ENCODE data around the gene NNT.

The NNT gene

DNA sequence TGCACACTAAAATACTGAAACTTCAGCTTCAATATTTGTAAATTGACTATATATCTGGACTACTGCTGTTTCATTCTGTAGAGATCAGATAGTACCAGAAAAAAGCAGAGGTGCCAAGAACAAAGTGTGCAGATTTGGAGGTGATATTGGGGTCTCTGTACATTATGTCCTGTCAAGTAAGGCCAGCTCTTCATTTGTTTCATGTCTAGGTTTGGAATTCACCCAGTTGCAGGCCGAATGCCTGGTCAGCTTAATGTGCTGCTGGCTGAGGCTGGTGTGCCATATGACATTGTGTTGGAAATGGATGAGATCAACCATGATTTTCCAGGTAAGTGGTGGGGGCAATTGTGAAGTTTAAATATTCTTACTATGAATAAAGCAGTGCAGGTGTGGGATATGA lies 96.9 kb downstream of the NNT start:
- Histone ChIP-seq H3K36me3 (ENCODE audit: insufficient read depth, low read length) (peaks cover 61% of the 10 kb centered on the region), H3K9me3 (ENCODE audit: insufficient read depth, low read length, severe bottlenecking) (peaks cover 17% of the 10 kb centered on the region), H3K79me2 (ENCODE audit: insufficient read depth, low read length) (no peaks in the 10 kb centered on the region; the same call in 1 of the 2 replicates), H2AFZ (ENCODE audit: low read depth, low read length) (no peak overlapping the region), H3K4me3 (ENCODE audit: low read depth in 1 of 2, low read length in 2 of 2) (no peak overlapping the region), H3K4me1 (ENCODE audit: insufficient read depth, low read length) (no peaks in the 10 kb centered on the region), H3K4me2 (ENCODE audit: insufficient read depth, low read length) (no peak overlapping the region), H4K20me1 (ENCODE audit: insufficient read depth, low read length) (no peaks in the 10 kb centered on the region), H3K27ac (ENCODE audit: low read length) (no peak overlapping the region), H3K9ac (ENCODE audit: low read depth, low read length) (no peak overlapping the region), H3K27me3 (ENCODE audit: insufficient read depth, low read length, poor library complexity) (no peaks in the 10 kb centered on the region)
- TF ChIP-seq EZH2 (IDR thresholded peaks at IDR 0.05; ENCODE audit: borderline replicate concordance, low read depth, low read length, severe bottlenecking): no peak
- TF ChIP-seq CTCF (IDR thresholded peaks at IDR 0.05; ENCODE audit: borderline replicate concordance, extremely low read depth, low read length, poor library complexity, severe bottlenecking): no peak
- DNase-seq: no peak
- no peak for ATAC-seq (ENCODE audit: insufficient read depth, low read depth)

DNA sequence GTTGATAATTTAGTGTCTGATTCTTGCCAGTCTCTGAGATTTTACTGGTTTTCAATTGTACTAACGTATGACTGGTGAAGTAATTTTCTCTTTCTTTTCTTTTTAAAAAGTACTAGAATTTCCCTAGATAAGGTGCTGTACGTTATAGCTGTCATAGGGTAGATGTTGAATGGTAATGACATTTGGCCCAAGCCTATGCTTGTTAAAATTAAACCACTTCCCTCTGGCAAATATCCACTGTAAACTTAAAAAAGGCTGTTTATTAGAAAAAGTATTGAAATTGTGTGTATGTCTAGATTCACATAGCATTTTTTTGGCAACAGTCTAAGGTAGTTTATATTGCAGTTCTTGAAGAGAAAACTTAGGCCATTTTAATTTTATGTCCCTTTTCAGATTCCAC lies 97.6 kb downstream of the NNT start:
- H3K79me2 ChIP-seq (ENCODE audit: insufficient read depth, low read length): no peaks in the 10 kb centered on the region; the same call in 1 of the 2 replicates
- H3K9me3 ChIP-seq (ENCODE audit: insufficient read depth, low read length, severe bottlenecking): peaks cover 11% of the 10 kb centered on the region
- TF ChIP-seq EZH2 (IDR thresholded peaks at IDR 0.05; ENCODE audit: borderline replicate concordance, low read depth, low read length, severe bottlenecking): no peak
- no peak for TF ChIP-seq CTCF (IDR thresholded peaks at IDR 0.05; ENCODE audit: borderline replicate concordance, extremely low read depth, low read length, poor library complexity, severe bottlenecking)
- no peaks in the 10 kb centered on the region for H3K27me3 ChIP-seq (ENCODE audit: insufficient read depth, low read length, poor library complexity)
- H3K4me3 ChIP-seq (ENCODE audit: low read depth in 1 of 2, low read length in 2 of 2): no peak overlapping the region
- H3K4me1 ChIP-seq (ENCODE audit: insufficient read depth, low read length): no peaks in the 10 kb centered on the region
- no peak overlapping the region for H3K9ac ChIP-seq (ENCODE audit: low read depth, low read length)
- peaks cover 61% of the 10 kb centered on the region for H3K36me3 ChIP-seq (ENCODE audit: insufficient read depth, low read length)
- H2AFZ ChIP-seq (ENCODE audit: low read depth, low read length): no peak overlapping the region
- no peak overlapping the region for H3K27ac ChIP-seq (ENCODE audit: low read length)
- H4K20me1 ChIP-seq (ENCODE audit: insufficient read depth, low read length): no peaks in the 10 kb centered on the region
- no peak for DNase-seq
- no peak overlapping the region for H3K4me2 ChIP-seq (ENCODE audit: insufficient read depth, low read length)
- ATAC-seq (ENCODE audit: insufficient read depth, low read depth): no peak

GRCh38 chr5:43701227-43701626 lies 98.2 kb downstream of the NNT start:
- DNase-seq: no peak

More at GRCh38 chr5:43701227-43701626, 98.2 kb downstream of the NNT start:
- no peak for ATAC-seq (ENCODE audit: insufficient read depth, low read depth)
- Histone ChIP-seq H3K27me3 (ENCODE audit: insufficient read depth, low read length, poor library complexity) (no peaks in the 10 kb centered on the region), H4K20me1 (ENCODE audit: insufficient read depth, low read length) (no peaks in the 10 kb centered on the region), H3K4me1 (ENCODE audit: insufficient read depth, low read length) (no peaks in the 10 kb centered on the region), H3K4me2 (ENCODE audit: insufficient read depth, low read length) (no peak overlapping the region), H3K79me2 (ENCODE audit: insufficient read depth, low read length) (no peaks in the 10 kb centered on the region; the same call in 1 of the 2 replicates), H2AFZ (ENCODE audit: low read depth, low read length) (no peak overlapping the region), H3K9ac (ENCODE audit: low read depth, low read length) (no peak overlapping the region), H3K36me3 (ENCODE audit: insufficient read depth, low read length) (peaks cover 57% of the 10 kb centered on the region), H3K27ac (ENCODE audit: low read length) (no peak overlapping the region), H3K9me3 (ENCODE audit: insufficient read depth, low read length, severe bottlenecking) (peaks cover 4% of the 10 kb centered on the region), H3K4me3 (ENCODE audit: low read depth in 1 of 2, low read length in 2 of 2) (no peak overlapping the region)
- TF ChIP-seq CTCF (IDR thresholded peaks at IDR 0.05; ENCODE audit: borderline replicate concordance, extremely low read depth, low read length, poor library complexity, severe bottlenecking): no peak
- TF ChIP-seq EZH2 (IDR thresholded peaks at IDR 0.05; ENCODE audit: borderline replicate concordance, low read depth, low read length, severe bottlenecking): no peak

Measured in DND-41 (cell line).